ENCODE data around the gene TRAPPC3.
"Not testable (repeated sequence)": the region's sequence is repeated elsewhere in the genome, so short reads cannot be mapped to it uniquely, and the experiment has no call there.

- TF ChIP-seq CTCF (conservative IDR thresholded peaks at IDR 0.05; ENCODE audit: low read depth, low read length); EZH2 (IDR thresholded peaks at IDR 0.05; ENCODE audit: low read length, unreplicated experiment): not testable (repeated sequence)
Measured at GRCh38 chr1:36196805-36197204, 47.5 kb upstream of the TRAPPC3 start.
